K562 (cell line): ENCODE measurements around the gene A1BG. TPM values are rescaled to one million over a fixed set of nuclear protein-coding genes. Genes with fewer than 3 reads are reported as not detected.

Experiments used
- BACH1 ChIP-seq: fragments of 200-800 bp; sonication (Bioruptor generic); IDR thresholded peaks from 2 replicates; pipeline ENCODE4 v1.6.1; 2016; ENCODE audit warnings: missing genetic modification characterization, missing compliant biosample characterization
- FOXJ2 ChIP-seq: fragments of 200-800 bp; sonication (Bioruptor generic); IDR thresholded peaks from 2 replicates; pipeline ENCODE4 v1.6.1; 2016; ENCODE audit warnings: missing genetic modification characterization, missing compliant biosample characterization
- FOXJ3 ChIP-seq: sonication (generic); formaldehyde crosslinking; IDR thresholded peaks from 2 replicates; pipeline ENCODE4 v1.4.0; 2020; ENCODE audit warnings: mild to moderate bottlenecking, missing genetic modification reagents
- GTF2E2 ChIP-seq: fragments of 200-800 bp; sonication (Bioruptor generic); IDR thresholded peaks from 2 replicates; pipeline ENCODE4 v1.6.1; 2016; ENCODE audit warnings: missing genetic modification characterization, missing compliant biosample characterization
- HMG20B ChIP-seq: fragments of 250-450 bp; sonication (Bioruptor Pico); IDR thresholded peaks from 2 replicates; pipeline ENCODE4 v1.5.0; 2021; ENCODE audit warnings: mild to moderate bottlenecking
- KDM2B ChIP-seq: fragments of 250-450 bp; sonication (Bioruptor Pico); IDR thresholded peaks from 2 replicates; pipeline ENCODE4 v1.8.0; 2021; ENCODE audit warnings: mild to moderate bottlenecking, moderate library complexity
- NCOA2 ChIP-seq, 2 experiments: fragments of 450-650 bp; IDR thresholded peaks; 2 replicates each; pipeline ENCODE4 v1.6.1; 2018; ENCODE audit warnings: mild to moderate bottlenecking in 2 of 2, moderate library complexity in 1 of 2; ENCODE audit not compliant: partially characterized antibody in 2 of 2
- NR3C1 ChIP-seq: sonication (generic); formaldehyde crosslinking; IDR thresholded peaks from 2 replicates; pipeline ENCODE4 v1.8.1; 2022; ENCODE audit warnings: missing genetic modification reagents
- PCBP2 ChIP-seq: fragments of 200-400 bp; formaldehyde crosslinking; IDR thresholded peaks from 2 replicates; pipeline ENCODE4 v1.6.1; 2018; ENCODE audit warnings: low read length, low read depth, mild to moderate bottlenecking, moderate library complexity; ENCODE audit not compliant: poor library complexity, severe bottlenecking
- SETDB1 ChIP-seq: IDR thresholded peaks from one replicate; pipeline ENCODE4 v1.6.1; 2012; ENCODE audit warnings: low read length, control low read depth, inconsistent platforms
- SMC3 ChIP-seq: conservative IDR thresholded peaks from 2 replicates; pipeline ENCODE4 v1.6.1; 2011; ENCODE audit warnings: low read depth, low read length, improper control_type of control experiment; ENCODE audit not compliant: insufficient read depth
- TAL1 ChIP-seq: fragments of 450-650 bp; IDR thresholded peaks from 2 replicates; pipeline ENCODE4 v1.6.1; 2016; ENCODE audit warnings: mild to moderate bottlenecking
- ZNF77 ChIP-seq: fragments of 250-450 bp; sonication (Bioruptor Pico); IDR thresholded peaks from 2 replicates; pipeline ENCODE4 v1.5.0; 2020
- polyA plus RNA-seq, 8 experiments: library from polyadenylated mRNA; depleted of rRNA in 4 of 8; stranded (reverse) in 5 of 8; unstranded in 3 of 8; fragments of >200 nt; fragmentation: Nextera tagmentation in 2 of 8; fragmentation: Illumina TruSeq in 1 of 8; extraction: Ambion mirVana in 2 of 8; extraction: Trizol in 1 of 8; gene quantifications; 2 replicates each; pipeline versions ENCODE4 v1.2.1 to v1.2.3, GENCODE V29; 2011 to 2014; ENCODE audit warnings: inconsistent platforms in 1 of 8, missing spikeins in 1 of 8
- total RNA-seq, 7 experiments: library from RNA; depleted of rRNA in 6 of 7; stranded (reverse); fragments of >200 nt in 6 of 7; fragmentation: Illumina TruSeq in 2 of 7; extraction: Trizol in 2 of 7; gene quantifications; 2 replicates each; pipeline versions ENCODE4 v1.2.1 to v1.2.3, GENCODE V29; 2011 to 2021; ENCODE audit warnings: low replicate concordance in 1 of 7
- TF ChIP-seq, protein P1 (sequence below): fragments of 450-650 bp; IDR thresholded peaks from 2 replicates; pipeline ENCODE4 v1.6.1; 2016; ENCODE audit warnings: low read depth
- TF ChIP-seq, protein P2 (sequence below): fragments of 250-450 bp; sonication (Bioruptor Pico); IDR thresholded peaks from 2 replicates; pipeline ENCODE4 v1.5.1; 2021; ENCODE audit warnings: mild to moderate bottlenecking
- TF ChIP-seq, protein P3 (sequence below): fragments of 250-450 bp; sonication (Bioruptor Pico); IDR thresholded peaks from 2 replicates; pipeline ENCODE4 v1.4.0; 2020; ENCODE audit warnings: borderline replicate concordance

A1BG gene
- total and polyA plus RNA-seq, 9 of the 15 experiments (the other 6 are each of a cell fraction or from before 2014, with no cell fraction given) = 0.10 to 19.8 (median 2.6) TPM

DNA sequence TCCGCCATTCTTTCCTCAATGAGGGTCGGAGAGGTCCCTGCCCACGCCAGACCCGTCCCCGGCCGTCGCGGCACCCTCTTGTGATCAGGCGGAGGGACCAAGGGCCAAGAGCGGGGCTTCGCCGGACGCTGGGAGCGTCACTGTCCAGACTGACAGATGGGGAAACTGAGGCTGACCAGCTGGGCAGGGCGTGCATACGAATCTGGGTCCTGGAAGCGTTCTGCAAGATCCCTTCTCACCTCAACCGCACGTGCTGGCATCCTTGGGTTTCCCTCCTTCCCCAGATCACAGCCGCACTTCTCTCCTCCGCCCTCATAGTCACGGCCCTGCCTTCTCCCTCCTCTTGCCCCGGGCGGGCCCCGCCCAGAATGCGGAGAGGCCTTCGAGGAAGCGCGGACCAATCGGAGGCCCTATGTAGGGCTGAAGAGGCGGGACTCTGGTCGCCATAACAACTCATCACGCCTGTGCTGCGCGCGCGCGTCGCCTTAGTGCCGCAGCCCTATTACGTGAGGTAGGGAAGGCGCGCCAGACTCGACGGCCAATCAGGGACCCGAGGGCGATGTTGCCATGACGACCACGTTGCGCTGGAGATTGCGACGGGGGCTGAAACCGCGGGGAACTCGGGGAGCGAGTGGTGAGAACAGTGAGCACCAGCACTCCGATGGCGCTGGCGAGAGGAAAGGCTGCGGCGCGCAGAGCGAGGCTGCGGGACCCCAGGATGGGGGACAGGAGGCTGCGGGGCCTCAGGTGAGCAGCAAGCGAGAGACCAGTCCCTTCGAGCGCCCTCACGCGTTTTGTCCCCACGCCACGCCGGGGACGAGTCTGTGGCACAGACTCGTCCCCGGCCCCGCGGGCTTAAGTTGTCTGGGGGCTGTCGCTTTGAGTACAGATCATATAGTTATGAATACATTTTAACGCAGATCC, 47.9 kb upstream of the A1BG start (continued):
- TF ChIP-seq, protein P1, sequence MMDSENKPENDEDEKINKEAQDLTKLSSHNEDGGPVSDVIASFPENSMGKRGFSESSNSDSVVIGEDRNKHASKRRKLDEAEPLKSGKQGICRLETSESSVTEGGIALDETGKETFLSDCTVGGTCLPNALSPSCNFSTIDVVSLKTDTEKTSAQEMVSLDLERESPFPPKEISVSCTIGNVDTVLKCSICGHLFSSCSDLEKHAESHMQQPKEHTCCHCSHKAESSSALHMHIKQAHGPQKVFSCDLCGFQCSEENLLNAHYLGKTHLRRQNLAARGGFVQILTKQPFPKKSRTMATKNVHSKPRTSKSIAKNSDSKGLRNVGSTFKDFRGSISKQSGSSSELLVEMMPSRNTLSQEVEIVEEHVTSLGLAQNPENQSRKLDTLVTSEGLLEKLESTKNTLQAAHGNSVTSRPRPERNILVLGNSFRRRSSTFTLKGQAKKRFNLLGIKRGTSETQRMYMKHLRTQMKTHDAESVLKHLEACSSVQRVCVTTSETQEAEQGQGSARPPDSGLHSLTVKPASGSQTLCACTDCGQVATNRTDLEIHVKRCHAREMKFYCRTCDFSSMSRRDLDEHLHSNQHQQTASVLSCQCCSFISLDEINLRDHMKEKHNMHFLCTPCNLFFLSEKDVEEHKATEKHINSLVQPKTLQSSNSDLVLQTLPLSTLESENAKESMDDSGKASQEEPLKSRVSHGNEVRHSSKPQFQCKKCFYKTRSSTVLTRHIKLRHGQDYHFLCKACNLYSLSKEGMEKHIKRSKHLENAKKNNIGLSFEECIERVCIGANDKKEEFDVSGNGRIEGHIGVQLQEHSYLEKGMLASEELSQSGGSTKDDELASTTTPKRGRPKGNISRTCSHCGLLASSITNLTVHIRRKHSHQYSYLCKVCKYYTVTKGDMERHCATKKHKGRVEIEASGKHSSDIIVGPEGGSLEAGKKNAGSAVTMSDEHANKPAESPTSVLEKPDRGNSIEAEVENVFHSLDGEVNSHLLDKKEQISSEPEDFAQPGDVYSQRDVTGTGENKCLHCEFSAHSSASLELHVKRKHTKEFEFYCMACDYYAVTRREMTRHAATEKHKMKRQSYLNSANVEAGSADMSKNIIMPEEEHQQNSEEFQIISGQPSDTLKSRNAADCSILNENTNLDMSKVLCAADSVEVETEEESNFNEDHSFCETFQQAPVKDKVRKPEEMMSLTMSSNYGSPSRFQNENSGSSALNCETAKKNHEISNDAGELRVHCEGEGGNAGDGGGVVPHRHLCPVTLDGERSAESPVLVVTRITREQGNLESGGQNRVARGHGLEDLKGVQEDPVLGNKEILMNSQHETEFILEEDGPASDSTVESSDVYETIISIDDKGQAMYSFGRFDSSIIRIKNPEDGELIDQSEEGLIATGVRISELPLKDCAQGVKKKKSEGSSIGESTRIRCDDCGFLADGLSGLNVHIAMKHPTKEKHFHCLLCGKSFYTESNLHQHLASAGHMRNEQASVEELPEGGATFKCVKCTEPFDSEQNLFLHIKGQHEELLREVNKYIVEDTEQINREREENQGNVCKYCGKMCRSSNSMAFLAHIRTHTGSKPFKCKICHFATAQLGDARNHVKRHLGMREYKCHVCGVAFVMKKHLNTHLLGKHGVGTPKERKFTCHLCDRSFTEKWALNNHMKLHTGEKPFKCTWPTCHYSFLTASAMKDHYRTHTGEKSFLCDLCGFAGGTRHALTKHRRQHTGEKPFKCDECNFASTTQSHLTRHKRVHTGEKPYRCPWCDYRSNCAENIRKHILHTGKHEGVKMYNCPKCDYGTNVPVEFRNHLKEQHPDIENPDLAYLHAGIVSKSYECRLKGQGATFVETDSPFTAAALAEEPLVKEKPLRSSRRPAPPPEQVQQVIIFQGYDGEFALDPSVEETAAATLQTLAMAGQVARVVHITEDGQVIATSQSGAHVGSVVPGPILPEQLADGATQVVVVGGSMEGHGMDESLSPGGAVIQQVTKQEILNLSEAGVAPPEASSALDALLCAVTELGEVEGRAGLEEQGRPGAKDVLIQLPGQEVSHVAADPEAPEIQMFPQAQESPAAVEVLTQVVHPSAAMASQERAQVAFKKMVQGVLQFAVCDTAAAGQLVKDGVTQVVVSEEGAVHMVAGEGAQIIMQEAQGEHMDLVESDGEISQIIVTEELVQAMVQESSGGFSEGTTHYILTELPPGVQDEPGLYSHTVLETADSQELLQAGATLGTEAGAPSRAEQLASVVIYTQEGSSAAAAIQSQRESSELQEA = no peak
- TF ChIP-seq FOXJ2 (tag) (peak; percentile 76), NR3C1 (CRISPR knock-in tag) (no peak), KDM2B (CRISPR knock-in tag) (no peak), FOXJ3 (CRISPR knock-in tag) (no peak), ZNF77 (CRISPR knock-in tag) (no peak), SETDB1 (no peak), PCBP2 (no peak), NCOA2 (IDR thresholded peaks at IDR 0.05; ENCODE audit: partially characterized antibody in 2 of 2) (no peak), TAL1 (no peak), SMC3 (no peak), HMG20B (CRISPR knock-in tag) (no peak), BACH1 (no peak), GTF2E2 (tag) (peak; percentile 66; the same call in 1 of the 2 replicates)
- TF ChIP-seq, protein P2, sequence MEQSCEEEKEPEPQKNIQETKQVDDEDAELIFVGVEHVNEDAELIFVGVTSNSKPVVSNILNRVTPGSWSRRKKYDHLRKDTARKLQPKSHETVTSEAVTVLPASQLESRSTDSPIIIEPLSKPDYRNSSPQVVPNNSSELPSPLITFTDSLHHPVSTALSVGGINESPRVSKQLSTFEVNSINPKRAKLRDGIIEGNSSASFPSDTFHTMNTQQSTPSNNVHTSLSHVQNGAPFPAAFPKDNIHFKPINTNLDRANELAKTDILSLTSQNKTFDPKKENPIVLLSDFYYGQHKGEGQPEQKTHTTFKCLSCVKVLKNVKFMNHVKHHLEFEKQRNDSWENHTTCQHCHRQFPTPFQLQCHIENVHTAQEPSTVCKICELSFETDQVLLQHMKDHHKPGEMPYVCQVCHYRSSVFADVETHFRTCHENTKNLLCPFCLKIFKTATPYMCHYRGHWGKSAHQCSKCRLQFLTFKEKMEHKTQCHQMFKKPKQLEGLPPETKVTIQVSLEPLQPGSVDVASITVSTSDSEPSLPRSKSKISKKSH (CRISPR knock-in tag) = no peak
- TF ChIP-seq, protein P3, sequence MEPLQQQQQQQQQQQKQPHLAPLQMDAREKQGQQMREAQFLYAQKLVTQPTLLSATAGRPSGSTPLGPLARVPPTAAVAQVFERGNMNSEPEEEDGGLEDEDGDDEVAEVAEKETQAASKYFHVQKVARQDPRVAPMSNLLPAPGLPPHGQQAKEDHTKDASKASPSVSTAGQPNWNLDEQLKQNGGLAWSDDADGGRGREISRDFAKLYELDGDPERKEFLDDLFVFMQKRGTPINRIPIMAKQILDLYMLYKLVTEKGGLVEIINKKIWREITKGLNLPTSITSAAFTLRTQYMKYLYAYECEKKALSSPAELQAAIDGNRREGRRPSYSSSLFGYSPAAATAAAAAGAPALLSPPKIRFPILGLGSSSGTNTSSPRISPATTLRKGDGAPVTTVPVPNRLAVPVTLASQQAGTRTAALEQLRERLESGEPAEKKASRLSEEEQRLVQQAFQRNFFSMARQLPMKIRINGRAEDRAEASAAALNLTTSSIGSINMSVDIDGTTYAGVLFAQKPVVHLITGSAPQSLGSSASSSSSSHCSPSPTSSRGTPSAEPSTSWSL (CRISPR knock-in tag) = no peak
